Renal pelvis (tissue), 4 donors: ENCODE measurements around the gene FAM13A. TPM values are rescaled to one million over a fixed set of nuclear protein-coding genes. Genes with fewer than 3 reads are reported as not detected.

ENCODE experiments used
- DNase-seq: peaks from one replicate; pipeline ENCODE4 v3.0.0-alpha.2; 2013
- polyA plus RNA-seq, 3 donors: library from polyadenylated mRNA; unstranded; fragments of 120-200 nt; gene quantifications; one replicate each; pipeline ENCODE4 v1.2.1, GENCODE V29; 2013; ENCODE audit not compliant: insufficient read length in 3 of 3

FAM13A gene
- polyA plus RNA-seq, 3 donors: 29.8 to 37.6 (median 36.9) TPM

DNA sequence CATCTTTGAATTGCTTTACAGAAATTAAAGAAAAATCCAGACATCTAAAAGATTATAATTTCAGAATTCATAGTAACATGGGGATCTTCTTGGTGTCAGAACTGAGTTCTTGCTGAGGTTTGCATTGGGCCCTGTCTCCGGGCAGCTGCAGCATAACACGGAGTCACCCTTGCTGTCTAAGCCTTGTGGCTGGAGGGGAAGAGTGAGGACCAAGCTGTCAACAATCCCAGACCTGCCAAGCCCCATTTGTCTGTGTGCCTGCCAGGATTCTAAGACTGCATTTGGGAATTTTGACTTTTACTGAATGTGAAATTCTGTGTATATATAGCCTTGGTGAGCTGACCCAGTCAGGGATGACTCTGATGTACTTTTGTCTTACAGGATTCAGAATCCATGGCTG is 334.2 kb downstream of the FAM13A start:
- DNase-seq: no peak

DNA sequence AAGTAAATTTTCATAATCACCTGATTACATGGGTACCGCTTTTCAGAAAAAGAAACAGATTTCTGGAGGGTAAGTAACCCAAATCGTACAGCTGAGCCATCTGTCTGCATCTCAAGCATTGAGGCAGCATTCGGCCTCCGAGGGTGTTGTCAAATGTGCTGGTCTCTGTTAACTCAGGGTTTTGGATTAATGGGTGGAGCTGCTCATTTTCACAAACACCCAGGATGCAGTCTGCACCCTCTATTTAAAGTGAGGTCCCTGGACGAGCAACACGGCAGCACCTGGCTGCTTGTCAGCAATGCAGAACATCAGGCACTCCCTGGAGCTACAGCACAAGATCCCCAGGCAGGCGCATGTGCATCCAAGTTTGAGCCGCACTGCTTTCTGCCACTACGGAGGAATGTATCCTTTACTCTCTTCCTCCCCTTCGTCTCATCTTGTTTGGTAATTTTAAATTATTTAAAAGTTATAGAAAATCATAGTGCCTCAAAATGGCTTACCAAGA is 334.7 kb downstream of the FAM13A start:
- DNase-seq: no peak

DNA sequence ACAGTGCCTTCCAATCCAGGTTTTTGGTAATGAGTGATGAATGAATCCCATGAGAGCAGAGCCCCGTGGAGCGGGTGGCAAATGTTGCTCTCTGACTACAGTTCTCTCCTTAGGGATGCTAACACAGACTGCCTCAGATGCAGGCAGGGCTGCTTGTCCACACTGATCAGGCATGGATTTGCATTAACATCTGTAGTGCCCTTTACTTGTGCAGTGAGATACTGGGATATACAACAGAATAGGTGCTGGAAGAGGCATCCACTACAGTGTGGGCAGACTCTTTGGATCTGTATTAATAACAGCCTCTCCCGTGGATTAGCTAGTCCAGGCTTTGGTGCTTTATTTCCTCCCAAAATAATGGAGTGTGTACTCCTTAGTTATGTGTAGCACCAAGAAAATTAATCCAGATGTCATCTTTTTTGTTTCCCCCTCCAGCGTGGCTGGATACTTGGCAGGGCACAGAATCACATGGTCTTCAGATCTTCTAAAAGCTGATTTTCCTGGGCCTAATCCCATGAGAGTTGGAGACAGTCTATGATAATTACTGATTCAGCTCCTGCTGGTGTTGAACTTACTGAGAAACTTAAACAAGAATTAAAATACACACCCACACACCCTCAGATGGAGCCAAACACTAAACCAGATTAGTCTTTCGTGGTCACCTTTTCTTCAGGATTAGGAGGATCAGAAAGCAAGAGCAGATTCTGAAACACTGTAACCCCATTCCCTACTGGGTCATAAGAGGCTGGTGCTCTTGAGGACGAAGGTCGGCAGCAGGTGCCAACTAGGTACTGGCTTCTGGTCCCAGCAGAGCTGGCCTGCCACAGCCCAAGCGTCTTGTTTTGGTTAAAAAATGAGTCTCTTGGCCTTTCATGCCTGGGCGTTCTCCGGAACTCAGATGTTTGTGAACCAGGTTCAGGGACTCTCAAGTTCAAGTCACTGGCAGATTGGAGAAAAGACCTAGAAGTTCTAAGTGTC is 336.2 kb downstream of the FAM13A start:
- DNase-seq: no peak

DNA sequence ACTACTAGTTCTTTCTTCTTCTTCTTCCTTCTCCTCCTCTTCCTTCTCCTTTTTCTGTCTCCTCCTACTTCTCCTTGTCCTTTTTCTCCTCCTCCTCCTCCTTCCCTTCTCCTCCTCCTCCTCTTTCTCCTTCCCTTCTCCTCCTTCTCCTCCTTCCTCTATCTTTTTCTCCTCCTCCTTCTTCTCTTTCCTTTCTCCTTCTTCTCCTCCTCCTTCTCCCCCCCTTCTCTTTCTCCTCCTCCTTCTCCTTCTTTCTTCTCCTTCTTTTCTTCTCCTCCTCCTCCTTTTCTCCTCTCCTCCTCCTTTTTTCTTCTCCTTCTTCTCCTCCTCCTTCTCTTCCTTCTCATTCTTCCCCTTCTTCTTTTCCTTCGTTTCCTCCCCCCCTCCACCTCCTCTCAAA is 337.6 kb downstream of the FAM13A start:
- no peak for DNase-seq

DNA sequence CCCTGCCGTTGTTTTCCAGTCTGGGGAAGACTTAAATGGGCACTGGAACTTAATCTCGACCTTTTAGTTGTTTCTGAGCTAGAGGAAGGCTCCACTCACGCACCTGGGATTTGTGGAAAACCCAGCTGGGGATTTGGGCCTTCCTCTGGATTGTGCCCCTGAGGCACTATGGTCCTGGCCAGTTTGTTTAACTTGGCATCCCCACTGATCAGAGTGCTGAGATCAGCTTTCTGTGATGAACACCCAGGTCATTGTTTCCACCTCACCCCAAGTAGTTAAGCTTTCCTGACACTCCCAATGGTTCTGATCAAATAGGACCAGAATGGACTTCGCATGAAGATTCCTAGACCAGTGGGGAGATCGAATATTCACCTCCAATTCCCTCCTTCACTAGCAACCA is 338.9 kb downstream of the FAM13A start:
- DNase-seq: no peak

DNA sequence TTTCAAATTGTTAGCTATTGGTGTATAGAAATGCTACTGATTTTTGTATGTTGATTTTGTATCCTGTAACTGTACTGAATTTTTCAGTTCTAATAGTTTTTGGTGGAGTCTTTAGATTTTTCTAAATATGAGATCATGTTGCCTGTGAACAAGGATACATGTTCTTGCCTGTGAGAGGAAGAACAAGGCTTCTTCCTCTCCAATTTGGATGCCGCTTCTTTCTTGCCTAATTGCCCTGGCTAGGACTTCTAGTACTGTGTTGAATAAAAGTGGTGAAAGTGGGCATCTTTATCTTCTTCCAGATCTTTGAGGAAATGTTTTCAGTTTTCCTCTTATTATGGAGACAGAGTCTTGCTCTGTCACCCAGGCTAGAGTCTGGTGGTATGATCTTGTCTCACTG is 343.2 kb downstream of the FAM13A start:
- DNase-seq: no peak

DNA sequence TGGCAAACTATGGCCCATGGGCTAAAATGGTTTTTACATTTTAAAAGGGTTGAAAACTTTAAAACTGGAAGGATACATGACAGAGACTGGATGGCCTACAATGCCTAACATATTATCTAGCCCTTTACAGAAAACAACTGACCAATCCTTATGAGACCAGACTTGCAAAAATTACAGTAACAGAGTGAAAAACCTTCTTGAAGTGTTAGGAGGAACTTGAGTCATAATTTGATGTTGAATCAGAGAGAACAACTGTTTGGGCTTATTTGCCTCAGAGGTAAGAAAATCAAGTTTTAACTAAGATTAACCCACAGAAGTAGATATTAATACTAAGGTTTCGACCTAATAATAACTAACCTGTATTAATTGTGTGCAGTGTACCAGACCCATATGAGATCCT is 347.0 kb downstream of the FAM13A start:
- no peak for DNase-seq

DNA sequence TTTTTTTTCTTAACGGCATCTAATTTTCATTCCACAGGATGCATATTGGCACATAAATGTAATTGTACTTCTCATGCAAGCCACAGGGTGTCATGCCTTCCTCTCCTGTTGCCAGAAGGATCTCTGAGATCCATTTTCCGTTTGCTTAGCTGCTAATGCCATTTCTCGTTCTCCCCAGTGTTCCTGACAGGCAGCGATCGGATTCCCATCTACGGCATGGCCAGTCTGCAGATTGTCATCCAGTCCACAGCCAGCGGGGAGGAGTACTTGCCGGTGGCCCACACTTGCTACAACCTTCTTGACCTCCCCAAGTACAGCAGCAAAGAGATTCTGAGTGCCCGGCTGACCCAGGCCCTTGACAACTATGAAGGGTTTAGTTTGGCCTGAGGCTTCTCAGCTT is 350.4 kb downstream of the FAM13A start:
- DNase-seq: peak; percentile 43

DNA sequence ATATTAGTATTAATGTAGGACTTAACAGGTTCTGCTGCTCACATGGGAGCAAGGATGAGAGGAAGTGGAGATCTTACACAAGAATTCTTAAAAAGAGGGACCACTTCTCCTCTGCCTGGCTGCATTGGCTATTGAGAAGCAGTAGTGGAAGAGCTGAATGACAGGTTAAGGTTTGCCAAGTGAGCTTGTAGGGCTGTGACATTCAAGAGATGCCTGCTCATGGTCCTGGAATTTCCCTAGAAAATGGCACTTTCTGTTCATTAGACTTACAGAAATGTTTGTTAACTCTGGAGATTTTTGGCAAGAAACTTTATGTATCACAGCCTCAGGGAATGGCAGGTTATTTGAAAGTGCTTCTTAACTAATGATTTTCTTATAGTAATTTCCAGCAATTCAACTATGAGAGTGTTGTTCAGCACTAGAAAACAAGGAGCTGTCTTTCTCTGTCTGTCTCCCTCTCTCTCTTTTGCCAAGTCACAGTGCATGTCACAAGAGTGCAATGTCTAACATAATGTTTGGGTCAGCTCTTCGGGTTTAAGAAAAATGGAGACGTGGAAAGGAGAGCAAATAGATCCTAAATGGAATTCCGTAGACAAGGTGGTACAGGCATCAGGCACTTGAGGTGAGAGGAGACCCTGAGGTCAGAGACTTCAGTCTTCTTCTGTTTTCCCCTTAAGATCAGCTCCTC is 351.0 kb downstream of the FAM13A start:
- DNase-seq: no peak

DNA sequence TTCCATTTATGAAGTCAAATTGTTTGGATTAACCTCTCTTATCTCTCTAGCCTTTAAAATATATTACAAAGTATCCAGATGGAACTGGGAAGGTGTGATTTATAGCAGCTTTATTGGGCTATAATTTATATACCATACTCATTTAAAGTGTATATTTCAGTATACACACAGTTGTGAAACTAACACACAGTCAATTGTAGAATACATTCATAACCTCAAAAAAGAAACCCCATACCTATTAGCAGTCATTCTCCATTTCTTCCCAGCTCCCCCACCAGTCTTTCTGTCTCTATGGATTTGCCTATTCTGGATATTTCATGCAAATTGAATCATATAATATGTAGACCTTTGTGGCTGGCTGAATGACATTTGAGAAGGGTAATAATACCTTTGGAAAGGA is 351.8 kb downstream of the FAM13A start:
- DNase-seq: no peak

DNA sequence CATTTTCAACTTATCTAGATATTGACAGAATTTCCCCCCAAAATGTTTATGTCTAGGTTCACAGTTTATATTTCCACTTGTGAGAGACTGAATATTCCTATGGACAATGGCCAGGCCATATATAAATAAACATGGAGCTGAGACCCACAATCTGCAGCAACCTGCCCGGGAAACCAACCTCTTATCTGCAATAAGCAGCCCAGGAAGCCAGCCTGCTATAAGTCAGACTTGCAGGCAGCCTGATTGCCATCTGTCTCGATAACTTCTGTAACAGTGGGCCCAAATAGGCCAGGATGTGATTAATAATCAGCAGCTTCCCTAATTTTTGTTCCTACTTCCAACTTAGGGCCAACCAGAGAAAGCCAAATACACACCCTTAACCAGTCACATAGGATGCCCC is 354.2 kb downstream of the FAM13A start:
- DNase-seq: no peak

DNA sequence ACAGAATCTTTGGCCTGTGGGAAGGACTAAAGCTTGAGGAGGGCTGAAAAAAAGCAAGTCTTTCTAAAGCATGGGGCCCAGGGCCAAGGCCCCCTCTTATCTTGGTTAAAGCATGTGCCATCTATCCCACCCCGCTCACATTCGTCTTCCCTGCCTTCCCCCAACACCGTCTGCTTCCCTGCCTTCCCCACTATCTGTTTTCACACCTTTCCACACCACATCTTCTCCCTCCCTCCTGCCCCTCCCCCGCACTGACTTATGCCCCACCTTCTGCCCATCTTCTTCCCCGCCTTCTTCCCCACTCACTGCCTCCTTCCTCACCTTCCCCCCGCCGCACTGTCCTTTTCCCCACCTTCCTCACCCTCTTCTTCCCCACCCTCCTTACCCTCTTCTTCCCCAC is 358.5 kb downstream of the FAM13A start:
- no peak for DNase-seq

DNA sequence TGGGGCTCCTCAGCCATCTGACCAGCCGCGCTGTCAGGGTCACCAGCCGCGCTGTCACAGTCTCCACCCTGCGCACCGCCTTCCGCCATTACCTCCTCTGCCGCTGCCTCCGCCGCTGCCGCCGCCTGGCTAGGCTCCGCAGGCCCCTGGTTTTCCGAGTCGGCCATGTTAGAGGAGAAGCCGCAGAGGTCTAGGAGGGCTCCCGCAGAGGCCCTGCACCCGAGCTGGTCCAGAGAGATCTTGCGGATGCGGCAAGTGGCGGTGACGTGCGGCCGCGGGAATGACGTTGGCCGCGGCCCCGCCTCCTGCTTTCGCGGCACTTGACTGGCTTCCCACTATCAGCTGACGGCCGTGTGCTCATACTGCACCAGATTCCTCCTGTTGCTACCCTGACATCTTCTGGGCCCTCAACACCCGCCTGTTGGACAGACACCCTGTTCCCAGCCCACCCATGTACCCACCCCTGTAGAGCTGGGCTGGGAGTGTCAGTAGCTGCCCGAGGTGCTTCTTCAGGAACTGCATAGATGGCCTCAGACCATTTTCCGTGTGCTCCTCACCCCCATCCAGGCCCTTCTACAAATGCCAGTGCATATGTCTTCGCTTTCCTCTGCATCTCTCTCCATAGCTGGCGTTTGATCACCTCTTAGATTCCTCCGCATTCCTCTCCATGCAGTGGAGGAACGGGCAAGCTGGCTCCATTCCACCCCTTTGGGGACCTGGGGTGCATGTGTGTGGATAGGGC is 359.2 kb downstream of the FAM13A start, which contains the start of gene NAP1L5:
NAP1L5 (minus strand) TSS at position 242 of the 742 bp plus-strand sequence; CDS start at position 167, 75 bp downstream.
- peak; percentile 37 for DNase-seq

DNA sequence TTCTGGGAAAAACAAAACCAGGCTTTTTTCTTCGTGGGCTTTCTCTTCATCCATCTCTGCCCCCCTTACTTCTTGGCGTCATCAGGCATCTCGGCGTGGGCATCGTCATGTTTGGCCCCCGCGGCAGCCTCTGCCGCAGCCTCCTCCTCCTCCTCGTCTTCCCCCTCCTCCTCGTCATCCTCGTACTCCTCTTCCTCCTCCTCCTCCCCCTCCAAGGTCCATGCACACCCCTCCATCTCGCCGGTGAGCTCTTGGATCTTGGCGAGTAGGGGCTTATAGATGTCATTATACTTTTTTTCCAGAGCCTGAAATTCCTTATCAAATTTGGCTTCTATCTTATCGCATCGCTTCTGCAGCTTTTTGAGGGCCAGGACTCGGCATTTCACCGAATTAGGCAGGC is 359.8 kb downstream of the FAM13A start:
- DNase-seq: no peak

DNA sequence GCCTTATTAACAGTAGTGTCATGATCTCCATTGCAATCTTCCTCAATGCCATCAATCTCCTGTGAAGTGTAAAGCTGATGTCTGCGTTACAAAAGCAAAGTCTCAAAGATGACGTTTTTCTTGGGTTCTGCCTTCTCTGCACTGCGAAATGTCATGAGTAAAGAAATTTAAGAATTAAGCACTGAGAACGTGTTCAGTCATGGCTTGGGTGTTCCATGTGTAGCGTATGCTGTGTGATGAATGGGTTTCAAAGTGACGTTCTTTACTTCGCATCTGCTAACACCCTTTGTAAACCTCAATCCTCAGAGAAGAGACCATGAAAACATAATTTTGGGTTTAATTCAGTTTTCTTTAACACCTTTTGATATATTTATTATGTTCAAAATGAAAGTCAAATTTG is 360.4 kb downstream of the FAM13A start:
- no peak for DNase-seq

DNA sequence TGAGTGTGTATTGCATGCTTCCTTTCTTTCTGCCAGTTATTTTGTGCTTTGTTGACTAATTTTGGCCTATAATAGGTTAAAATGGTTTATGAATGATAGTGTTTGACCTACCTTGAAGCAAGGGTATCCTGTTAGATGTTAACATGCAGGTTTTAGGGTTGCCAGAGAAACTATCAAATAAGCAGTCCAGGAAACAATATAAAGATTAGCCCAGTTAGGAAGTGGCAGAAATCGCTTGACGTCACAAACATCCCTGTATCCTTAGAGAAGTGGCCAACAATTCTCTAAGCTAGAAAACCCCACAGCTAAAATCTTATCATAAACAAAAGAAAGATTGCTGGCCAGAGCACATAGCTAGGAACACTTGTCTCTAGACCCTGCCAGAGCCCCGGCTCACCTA is 363.2 kb downstream of the FAM13A start:
- DNase-seq: no peak

DNA sequence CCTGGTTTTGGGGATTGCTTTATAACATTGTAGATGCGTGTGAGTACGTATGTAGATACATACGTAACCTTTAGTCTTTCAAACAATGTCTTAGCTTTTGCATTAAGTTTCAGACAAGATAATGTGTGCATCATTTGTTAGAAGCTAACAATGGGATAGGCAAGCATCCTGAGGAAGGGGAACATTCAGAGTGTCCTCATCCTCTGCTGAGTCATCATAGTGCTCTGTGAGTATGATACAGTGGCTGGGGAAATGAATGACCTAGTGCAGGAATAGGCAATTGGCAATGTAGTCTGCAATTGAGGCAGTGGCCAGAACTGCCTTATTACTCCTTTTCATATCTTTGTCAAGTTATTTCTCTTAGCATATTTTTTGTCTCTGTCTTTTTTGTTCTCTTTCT is 366.6 kb downstream of the FAM13A start:
- DNase-seq: no peak

DNA sequence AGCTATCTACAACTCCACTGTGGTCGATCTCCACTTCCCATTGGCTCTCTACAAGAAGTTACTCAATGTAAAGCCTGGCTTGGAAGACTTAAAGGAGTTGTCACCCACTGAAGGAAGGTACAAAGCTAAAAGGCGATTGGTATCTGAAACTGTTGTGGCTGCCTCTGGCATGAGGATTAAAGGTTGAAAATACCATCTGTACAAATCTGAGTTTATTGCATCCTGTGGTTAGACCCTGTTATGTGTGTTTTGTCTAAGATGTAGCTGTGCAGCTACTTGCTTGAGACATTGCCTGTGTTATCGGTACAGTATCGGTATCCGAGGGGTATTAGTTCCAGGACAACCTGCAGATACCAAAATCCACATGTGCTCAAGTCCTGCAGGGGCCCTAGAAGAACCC is 375.8 kb downstream of the FAM13A start:
- no peak for DNase-seq
